Adrenal gland (tissue), 12 donors: ENCODE measurements around the gene GALNT18. TPM values are rescaled to one million over a fixed set of nuclear protein-coding genes. Genes with fewer than 3 reads are reported as not detected.

Experiments used
- DNase-seq, 7 donors: peaks; one replicate each; pipeline ENCODE4 v3.0.0-alpha.2; 2019 to 2020
- H3K27ac ChIP-seq, 5 donors: fragments of 200-600 bp; sonication (generic) in 4 of 5; 1 replicate in 3 of 5; 2 replicates in 2 of 5; pipeline versions ENCODE4 v1.5.1 to v1.8.0; 2016 to 2020; ENCODE audit warnings: mild to moderate bottlenecking in 1 of 5
- H3K27me3 ChIP-seq: fragments of 200-600 bp; 2 replicates; pipeline ENCODE4 v1.8.0; 2021
- H3K36me3 ChIP-seq, 2 donors: fragments of 200-600 bp; replicated peaks in 1 of 2; 1 replicate in 1 of 2; 2 replicates in 1 of 2; pipeline versions ENCODE4 v1.5.1 to v1.8.0; 2018 to 2022
- H3K4me1 ChIP-seq, 2 donors: fragments of 200-600 bp; replicated peaks in 1 of 2; 1 replicate in 1 of 2; 2 replicates in 1 of 2; pipeline versions ENCODE4 v1.5.1 to v1.8.0; 2018 to 2021
- H3K4me3 ChIP-seq, 4 donors: fragments of 200-600 bp; sonication (generic) in 3 of 4; one replicate each; pipeline ENCODE4 v1.5.1; 2016 to 2018
- H3K9me3 ChIP-seq, 3 donors: fragments of 200-600 bp; sonication (generic) in 1 of 3; replicated peaks in 1 of 3; 1 replicate in 2 of 3; 2 replicates in 1 of 3; pipeline versions ENCODE4 v1.5.1 to v1.8.0; 2016 to 2021
- CTCF ChIP-seq, 6 experiments: fragments of 450-650 bp in 4 of 6; fragments of 200-600 bp in 2 of 6; sonication (generic) in 1 of 6; IDR thresholded peaks; 1 replicate in 5 of 6; 2 replicates in 1 of 6; pipeline versions ENCODE4 v1.5.1 to v1.8.0; 2016 to 2021; ENCODE audit warnings: antibody characterized with exemption in 6 of 6, mild to moderate bottlenecking in 2 of 6, moderate library complexity in 1 of 6
- POLR2A ChIP-seq, 2 donors: fragments of 450-650 bp; IDR thresholded peaks; one replicate each; pipeline ENCODE4 v1.6.1; 2017; ENCODE audit warnings: antibody characterized with exemption in 2 of 2, mild to moderate bottlenecking in 2 of 2, moderate library complexity in 1 of 2
- WGBS, 4 donors: extraction: QIAGEN DNeasy Blood & Tissue Kit in 2 of 4; methylation state at CpG; one replicate each; pipeline versions ENCODE4 v1.1.5 to v1.1.7; 2013 to 2017; 5-methylcytosine and 5-hydroxymethylcytosine counted together
- intact Hi-C, 2 donors: fragments of 100-400 bp; cut with DNase I; formaldehyde crosslinking; loops; one replicate each; pipeline versions ENCODE4 v1.14.1 to v1.15.0; 2022 to 2023
- polyA plus RNA-seq, 3 donors: library from polyadenylated mRNA; stranded (reverse); fragments of 200-250 nt in 2 of 3; fragments of 350-450 nt in 1 of 3; fragmentation: Illumina TruSeq in 1 of 3; extraction: RNeasy Lipid Tissue Mini Kit (QIAGEN cat#74804) in 1 of 3; gene quantifications; one replicate each; pipeline ENCODE4 v1.2.3, GENCODE V29; 2013 to 2014
- total RNA-seq, 9 donors: library from RNA; depleted of rRNA in 4 of 9; stranded (reverse); fragments of >200 nt in 4 of 9; fragments of 120-200 nt in 1 of 9; fragmentation: NEBNext Ultra II Directional in 1 of 9; extraction: Animal tissue kit (Norgen Biotek cat#: 25700) in 1 of 9; gene quantifications; one replicate each; pipeline versions ENCODE4 v1.1.0 to v1.2.4, GENCODE V29; 2013 to 2023
- donor health status: healthy with polysubstance abuse.
- donor health status: Bipolar disorder and iron deficiency.
- donor health status: DM: yes; HTN: yes; CAD: no.
- donor health status: DM: no; HTN: no; CAD: no.
- donor health status: DM: no; HTN: no; CAD: no.
- donor health status: DM: yes; HTN: yes; CAD: no.

The GALNT18 gene
- total and polyA plus RNA-seq, 12 donors, result 1.4 to 15.1 (median 6.4) TPM

DNA sequence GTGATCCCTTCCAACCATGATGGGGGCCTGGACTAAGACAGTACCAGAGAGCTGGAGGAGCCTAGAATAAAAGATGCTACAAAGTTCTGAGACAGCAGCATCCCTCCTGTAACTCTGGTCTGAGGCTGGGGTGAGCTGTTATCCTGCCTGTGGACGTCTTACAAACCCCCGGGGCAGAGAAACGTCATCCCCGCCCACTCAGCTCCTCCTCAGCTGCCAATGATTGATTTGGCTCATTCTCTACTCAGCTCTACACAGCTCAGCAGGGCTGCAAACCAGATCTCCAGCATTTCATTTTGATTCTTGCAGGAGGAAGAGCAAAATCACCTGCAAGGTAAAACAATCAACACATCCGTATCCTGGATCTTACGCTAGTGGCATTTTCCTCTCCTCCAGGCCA, 324.2 kb downstream of the GALNT18 start:
- Histone ChIP-seq H3K27ac (no peak overlapping the region), H3K27me3 (no peaks in the 10 kb centered on the region), H3K36me3 (no peaks in the 10 kb centered on the region), H3K9me3 (no peaks in the 10 kb centered on the region), H3K4me1 (no peaks in the 10 kb centered on the region), H3K4me3 (no peak overlapping the region)
- intact Hi-C loops, result no loop called here
- WGBS, 4 donors, result 36 to 51% (median 43%) methylated on average over 6 of the region's 6 CpGs
- no peak for TF ChIP-seq CTCF (IDR thresholded peaks at IDR 0.05)
- DNase-seq, result no peak

- Histone ChIP-seq H3K27ac (no peak overlapping the region), H3K4me1 (no peaks in the 10 kb centered on the region), H3K27me3 (no peaks in the 10 kb centered on the region), H3K9me3 (no peaks in the 10 kb centered on the region), H3K36me3 (no peaks in the 10 kb centered on the region), H3K4me3 (no peak overlapping the region)
- 66 to 79% (median 70%) methylated on average over 3 of the region's 3 CpGs for WGBS, 4 donors
- intact Hi-C loops, result no loop called here
- no peak for DNase-seq
- TF ChIP-seq CTCF (IDR thresholded peaks at IDR 0.05) (no peak), POLR2A (IDR thresholded peaks at IDR 0.05) (no peak)
Observed at GRCh38 chr11:11296434-11296833, 325.4 kb downstream of the GALNT18 start.

DNA sequence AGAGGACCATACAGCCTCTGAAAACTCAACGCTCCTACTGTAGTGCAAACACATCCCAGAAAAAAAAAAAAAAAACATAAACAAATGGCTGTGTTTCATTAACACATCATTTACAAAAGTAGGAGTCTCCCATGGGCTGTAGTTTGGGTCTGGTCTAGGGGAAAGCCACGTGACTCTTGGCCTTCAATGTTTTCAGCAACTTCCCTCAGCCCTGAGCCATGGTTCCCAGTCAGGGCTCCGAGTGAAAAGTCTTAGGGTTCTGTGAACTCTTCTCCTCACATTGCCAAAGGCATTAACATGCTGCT, 327.3 kb downstream of the GALNT18 start:
- H3K36me3 ChIP-seq, result no peaks in the 10 kb centered on the region
- WGBS, 4 donors, result 69 to 86% (median 78%) methylated on average over 3 of the region's 3 CpGs

GRCh38 chr11:11293798-11294550, 327.8 kb downstream of the GALNT18 start:
- DNase-seq, result no peak
- TF ChIP-seq CTCF (IDR thresholded peaks at IDR 0.05) (no peak), POLR2A (IDR thresholded peaks at IDR 0.05) (no peak)
- WGBS, 4 donors, result 74 to 77% (median 76%) methylated on average over 5 of the region's 5 CpGs
- H3K4me1 ChIP-seq, result no peaks in the 10 kb centered on the region
- no peaks in the 10 kb centered on the region for H3K36me3 ChIP-seq
- no peak overlapping the region for H3K27ac ChIP-seq
- no peaks in the 10 kb centered on the region for H3K9me3 ChIP-seq
- H3K27me3 ChIP-seq, result no peaks in the 10 kb centered on the region
- no peak overlapping the region for H3K4me3 ChIP-seq
- intact Hi-C loops, result no loop called here

More for the DNA sequence above, 327.3 kb downstream of the GALNT18 start:
- Histone ChIP-seq H3K4me3 (no peak overlapping the region), H3K4me1 (no peaks in the 10 kb centered on the region), H3K27me3 (no peaks in the 10 kb centered on the region), H3K9me3 (no peaks in the 10 kb centered on the region), H3K27ac (no peak overlapping the region)
- intact Hi-C loops, result no loop called here
- DNase-seq, result no peak
- TF ChIP-seq POLR2A (IDR thresholded peaks at IDR 0.05), result no peak

GRCh38 chr11:11292839-11293238, 329.0 kb downstream of the GALNT18 start:
- intact Hi-C loops, result no loop called here
- no peaks in the 10 kb centered on the region for H3K36me3 ChIP-seq
- H3K27me3 ChIP-seq, result no peaks in the 10 kb centered on the region
- WGBS, 4 donors, result 55 to 87% (median 85%) methylated on average over 6 to 12 of the region's 12 CpGs
- no peak for DNase-seq
- H3K9me3 ChIP-seq, result no peaks in the 10 kb centered on the region
- no peaks in the 10 kb centered on the region for H3K4me1 ChIP-seq
- no peak overlapping the region for H3K4me3 ChIP-seq
- TF ChIP-seq CTCF (IDR thresholded peaks at IDR 0.05), result no peak
- no peak for TF ChIP-seq POLR2A (IDR thresholded peaks at IDR 0.05)
- H3K27ac ChIP-seq, result no peak overlapping the region
